Liver (tissue), 3 donors: ENCODE data around the gene SCN4A.

ENCODE experiments used
- FOXA1 ChIP-seq: IDR thresholded peaks from 2 replicates; pipeline ENCODE4 v1.6.1; 2016; ENCODE audit warnings: antibody characterized with exemption
- JUND ChIP-seq, 2 donors: IDR thresholded peaks; 2 replicates each; pipeline ENCODE4 v1.6.1; 2016; ENCODE audit warnings: antibody characterized with exemption in 2 of 2
- RAD21 ChIP-seq, 2 donors: IDR thresholded peaks; 2 replicates each; pipeline ENCODE4 v1.6.1; 2016; ENCODE audit warnings: antibody characterized with exemption in 2 of 2, mild to moderate bottlenecking in 2 of 2
- RXRA ChIP-seq, 2 donors: IDR thresholded peaks; 2 replicates each; pipeline ENCODE4 v1.6.1; 2017 to 2018; ENCODE audit warnings: antibody characterized with exemption in 2 of 2, mild to moderate bottlenecking in 1 of 2
- SP1 ChIP-seq: IDR thresholded peaks from 2 replicates; pipeline ENCODE4 v1.6.1; 2018; ENCODE audit warnings: antibody characterized with exemption, mild to moderate bottlenecking
- TAF1 ChIP-seq: conservative IDR thresholded peaks from 2 replicates; pipeline ENCODE4 v1.6.1; 2016; ENCODE audit warnings: antibody characterized with exemption, mild to moderate bottlenecking
- TF ChIP-seq, protein P1 (sequence below): fragments of 150-350 bp; IDR thresholded peaks from 2 replicates; pipeline ENCODE4 v1.5.1; 2017; ENCODE audit warnings: improper control_type of control experiment, low read depth, low read length; ENCODE audit not compliant: missing input control
- TF ChIP-seq, protein P2 (sequence below): IDR thresholded peaks from 2 replicates; pipeline ENCODE4 v1.6.1; 2016; ENCODE audit warnings: antibody characterized with exemption
- TF ChIP-seq, protein P3 (sequence below): IDR thresholded peaks from 2 replicates; pipeline ENCODE4 v1.6.1; 2016; ENCODE audit warnings: antibody characterized with exemption
- TF ChIP-seq, protein P4 (sequence below): IDR thresholded peaks from 2 replicates; pipeline ENCODE4 v1.6.1; 2016; ENCODE audit warnings: antibody characterized with exemption, mild to moderate bottlenecking
- donor health status: healthy.
- donor health status: healthy.

DNA sequence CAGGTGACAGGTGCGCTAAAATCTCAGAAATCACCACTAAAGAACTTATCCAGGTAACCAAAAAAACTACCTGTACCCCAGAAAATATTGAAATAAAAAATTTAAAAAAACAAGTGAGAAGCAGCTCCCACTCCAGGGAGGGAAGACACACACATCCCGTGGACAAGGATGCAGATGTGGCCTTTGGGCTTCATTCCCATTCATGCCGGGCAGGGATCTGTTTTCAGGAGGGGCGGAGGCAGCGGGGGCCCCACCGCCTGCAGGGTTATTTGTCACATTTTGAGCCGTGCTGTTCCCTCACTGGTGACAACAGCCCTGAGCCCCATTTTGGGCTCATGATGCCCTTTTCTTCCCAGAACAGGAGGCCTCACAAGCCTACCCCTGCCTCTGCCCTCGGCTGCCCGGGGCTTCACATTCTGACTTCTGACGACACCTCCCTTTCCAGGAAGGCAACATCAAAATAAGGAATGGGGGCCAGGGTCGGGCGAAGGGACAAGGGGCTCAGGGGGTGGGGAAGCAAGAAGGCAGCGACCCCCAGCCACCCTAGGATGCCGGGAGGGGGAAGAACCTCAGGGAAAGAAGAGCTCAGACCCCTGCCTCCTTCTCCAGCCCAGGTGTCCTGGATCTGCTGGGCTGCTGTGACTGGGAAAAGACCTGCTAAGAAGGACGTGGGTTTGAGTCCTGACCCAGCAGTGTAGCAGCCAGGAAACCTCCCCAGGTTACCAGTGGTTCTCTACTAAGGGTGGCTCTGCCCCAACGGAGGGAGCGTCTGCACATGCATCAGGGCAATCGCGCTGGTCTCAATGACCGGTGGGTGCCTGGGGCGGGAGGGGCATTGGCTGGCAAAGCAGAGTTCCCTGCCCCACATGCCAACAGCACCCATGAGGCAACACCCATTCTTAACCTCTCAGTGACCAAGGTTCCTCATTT, 38.3 kb downstream of the SCN4A start:
- TF ChIP-seq, protein P1, sequence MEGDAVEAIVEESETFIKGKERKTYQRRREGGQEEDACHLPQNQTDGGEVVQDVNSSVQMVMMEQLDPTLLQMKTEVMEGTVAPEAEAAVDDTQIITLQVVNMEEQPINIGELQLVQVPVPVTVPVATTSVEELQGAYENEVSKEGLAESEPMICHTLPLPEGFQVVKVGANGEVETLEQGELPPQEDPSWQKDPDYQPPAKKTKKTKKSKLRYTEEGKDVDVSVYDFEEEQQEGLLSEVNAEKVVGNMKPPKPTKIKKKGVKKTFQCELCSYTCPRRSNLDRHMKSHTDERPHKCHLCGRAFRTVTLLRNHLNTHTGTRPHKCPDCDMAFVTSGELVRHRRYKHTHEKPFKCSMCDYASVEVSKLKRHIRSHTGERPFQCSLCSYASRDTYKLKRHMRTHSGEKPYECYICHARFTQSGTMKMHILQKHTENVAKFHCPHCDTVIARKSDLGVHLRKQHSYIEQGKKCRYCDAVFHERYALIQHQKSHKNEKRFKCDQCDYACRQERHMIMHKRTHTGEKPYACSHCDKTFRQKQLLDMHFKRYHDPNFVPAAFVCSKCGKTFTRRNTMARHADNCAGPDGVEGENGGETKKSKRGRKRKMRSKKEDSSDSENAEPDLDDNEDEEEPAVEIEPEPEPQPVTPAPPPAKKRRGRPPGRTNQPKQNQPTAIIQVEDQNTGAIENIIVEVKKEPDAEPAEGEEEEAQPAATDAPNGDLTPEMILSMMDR = no peak
- TF ChIP-seq, protein P2, sequence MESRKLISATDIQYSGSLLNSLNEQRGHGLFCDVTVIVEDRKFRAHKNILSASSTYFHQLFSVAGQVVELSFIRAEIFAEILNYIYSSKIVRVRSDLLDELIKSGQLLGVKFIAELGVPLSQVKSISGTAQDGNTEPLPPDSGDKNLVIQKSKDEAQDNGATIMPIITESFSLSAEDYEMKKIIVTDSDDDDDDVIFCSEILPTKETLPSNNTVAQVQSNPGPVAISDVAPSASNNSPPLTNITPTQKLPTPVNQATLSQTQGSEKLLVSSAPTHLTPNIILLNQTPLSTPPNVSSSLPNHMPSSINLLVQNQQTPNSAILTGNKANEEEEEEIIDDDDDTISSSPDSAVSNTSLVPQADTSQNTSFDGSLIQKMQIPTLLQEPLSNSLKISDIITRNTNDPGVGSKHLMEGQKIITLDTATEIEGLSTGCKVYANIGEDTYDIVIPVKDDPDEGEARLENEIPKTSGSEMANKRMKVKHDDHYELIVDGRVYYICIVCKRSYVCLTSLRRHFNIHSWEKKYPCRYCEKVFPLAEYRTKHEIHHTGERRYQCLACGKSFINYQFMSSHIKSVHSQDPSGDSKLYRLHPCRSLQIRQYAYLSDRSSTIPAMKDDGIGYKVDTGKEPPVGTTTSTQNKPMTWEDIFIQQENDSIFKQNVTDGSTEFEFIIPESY = no peak
- TF ChIP-seq, protein P3, sequence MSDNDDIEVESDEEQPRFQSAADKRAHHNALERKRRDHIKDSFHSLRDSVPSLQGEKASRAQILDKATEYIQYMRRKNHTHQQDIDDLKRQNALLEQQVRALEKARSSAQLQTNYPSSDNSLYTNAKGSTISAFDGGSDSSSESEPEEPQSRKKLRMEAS = no peak
- TF ChIP-seq SP1 (no peak), RAD21 (IDR thresholded peaks at IDR 0.05) (no peak), RXRA (IDR thresholded peaks at IDR 0.05) (no peak), JUND (IDR thresholded peaks at IDR 0.05) (no peak), FOXA1 (no peak), TAF1 (no peak)
- TF ChIP-seq, protein P4, sequence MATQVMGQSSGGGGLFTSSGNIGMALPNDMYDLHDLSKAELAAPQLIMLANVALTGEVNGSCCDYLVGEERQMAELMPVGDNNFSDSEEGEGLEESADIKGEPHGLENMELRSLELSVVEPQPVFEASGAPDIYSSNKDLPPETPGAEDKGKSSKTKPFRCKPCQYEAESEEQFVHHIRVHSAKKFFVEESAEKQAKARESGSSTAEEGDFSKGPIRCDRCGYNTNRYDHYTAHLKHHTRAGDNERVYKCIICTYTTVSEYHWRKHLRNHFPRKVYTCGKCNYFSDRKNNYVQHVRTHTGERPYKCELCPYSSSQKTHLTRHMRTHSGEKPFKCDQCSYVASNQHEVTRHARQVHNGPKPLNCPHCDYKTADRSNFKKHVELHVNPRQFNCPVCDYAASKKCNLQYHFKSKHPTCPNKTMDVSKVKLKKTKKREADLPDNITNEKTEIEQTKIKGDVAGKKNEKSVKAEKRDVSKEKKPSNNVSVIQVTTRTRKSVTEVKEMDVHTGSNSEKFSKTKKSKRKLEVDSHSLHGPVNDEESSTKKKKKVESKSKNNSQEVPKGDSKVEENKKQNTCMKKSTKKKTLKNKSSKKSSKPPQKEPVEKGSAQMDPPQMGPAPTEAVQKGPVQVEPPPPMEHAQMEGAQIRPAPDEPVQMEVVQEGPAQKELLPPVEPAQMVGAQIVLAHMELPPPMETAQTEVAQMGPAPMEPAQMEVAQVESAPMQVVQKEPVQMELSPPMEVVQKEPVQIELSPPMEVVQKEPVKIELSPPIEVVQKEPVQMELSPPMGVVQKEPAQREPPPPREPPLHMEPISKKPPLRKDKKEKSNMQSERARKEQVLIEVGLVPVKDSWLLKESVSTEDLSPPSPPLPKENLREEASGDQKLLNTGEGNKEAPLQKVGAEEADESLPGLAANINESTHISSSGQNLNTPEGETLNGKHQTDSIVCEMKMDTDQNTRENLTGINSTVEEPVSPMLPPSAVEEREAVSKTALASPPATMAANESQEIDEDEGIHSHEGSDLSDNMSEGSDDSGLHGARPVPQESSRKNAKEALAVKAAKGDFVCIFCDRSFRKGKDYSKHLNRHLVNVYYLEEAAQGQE = no peak
